Measurements from ENCODE around the gene TNPO2.
"Not testable (repeated sequence)": the region's sequence is repeated elsewhere in the genome, so short reads cannot be mapped to it uniquely, and the experiment has no call there.

- not testable (repeated sequence) for TF ChIP-seq EZH2phosphoT487 (IDR thresholded peaks at IDR 0.05; ENCODE audit: insufficient read depth, low read depth); EZH2 (IDR thresholded peaks at IDR 0.05; ENCODE audit: insufficient read depth, poor library complexity, severe bottlenecking)
Measured at GRCh38 chr19:12678039-12678438, 45.7 kb downstream of the TNPO2 start.

Measured in GM23248 (cell line).